Measurements from ENCODE around the gene LIPF.
A peak's percentile ranks its signal among the peaks of the same experiment; 100 is the strongest.
"Not testable (repeated sequence)": the region's sequence is repeated elsewhere in the genome, so short reads cannot be mapped to it uniquely, and the experiment has no call there.

Gene LIPF

DNA sequence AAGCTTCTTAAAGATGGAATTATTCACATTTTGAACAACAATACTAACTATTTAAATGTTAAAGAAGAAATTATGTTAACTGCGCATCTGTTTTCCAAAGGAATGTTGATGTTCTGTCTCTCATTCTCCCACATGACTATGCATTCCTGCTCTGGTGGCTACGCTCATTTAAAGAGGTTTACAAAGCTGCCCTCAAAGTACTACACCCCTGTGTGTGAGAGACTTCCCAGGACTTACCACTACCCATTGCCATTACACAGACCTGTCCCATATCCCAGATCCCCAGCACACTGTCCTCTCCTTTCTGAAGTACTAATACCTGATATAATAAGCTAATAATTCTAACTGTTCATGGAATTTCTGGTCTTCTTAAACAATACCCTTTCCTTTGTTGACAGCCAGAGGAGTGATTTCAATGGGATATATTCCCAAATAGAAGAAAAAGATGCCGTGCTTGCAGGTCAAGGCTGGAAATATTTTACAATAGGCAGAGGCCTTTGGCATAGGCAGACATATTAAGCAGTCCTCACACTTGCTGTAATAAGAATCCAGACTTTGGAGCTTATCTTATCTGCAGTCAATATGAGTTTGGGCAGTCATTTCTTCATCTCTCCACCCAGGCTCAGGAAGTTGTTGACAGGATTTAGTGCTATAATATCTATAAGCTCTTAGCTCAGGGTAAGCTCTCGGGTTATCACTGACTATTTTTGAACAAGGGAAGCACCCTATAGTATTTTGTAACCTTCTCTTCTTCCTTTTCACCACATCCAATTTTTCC is 12.2 kb downstream of the LIPF start:
- DNase-seq = no peak

- DNase-seq = no peak
Observed at GRCh38 chr10:88680958-88681357, 16.7 kb downstream of the LIPF start.

DNA sequence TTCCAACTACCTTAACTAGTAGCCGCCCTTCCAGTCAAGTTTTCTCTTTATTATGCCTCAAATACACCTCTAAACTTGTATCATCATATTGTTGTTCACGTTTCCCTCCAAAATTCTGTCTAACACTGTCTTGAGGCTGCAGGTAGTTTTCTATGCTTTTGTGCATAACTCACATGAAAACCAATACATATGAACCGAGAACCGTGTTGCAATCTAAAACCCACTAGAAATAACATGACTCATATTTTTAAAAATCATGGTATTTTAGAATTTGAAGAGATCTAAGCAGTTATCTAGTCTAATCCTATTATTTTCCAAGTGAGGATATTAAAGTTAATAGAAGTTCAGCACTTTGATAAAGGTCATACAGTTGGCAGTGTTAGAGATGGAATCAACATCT is 18.2 kb downstream of the LIPF start:
- no peak for DNase-seq

- no peak for DNase-seq
Observed at GRCh38 chr10:88687853-88688467, 23.7 kb downstream of the LIPF start.

DNA sequence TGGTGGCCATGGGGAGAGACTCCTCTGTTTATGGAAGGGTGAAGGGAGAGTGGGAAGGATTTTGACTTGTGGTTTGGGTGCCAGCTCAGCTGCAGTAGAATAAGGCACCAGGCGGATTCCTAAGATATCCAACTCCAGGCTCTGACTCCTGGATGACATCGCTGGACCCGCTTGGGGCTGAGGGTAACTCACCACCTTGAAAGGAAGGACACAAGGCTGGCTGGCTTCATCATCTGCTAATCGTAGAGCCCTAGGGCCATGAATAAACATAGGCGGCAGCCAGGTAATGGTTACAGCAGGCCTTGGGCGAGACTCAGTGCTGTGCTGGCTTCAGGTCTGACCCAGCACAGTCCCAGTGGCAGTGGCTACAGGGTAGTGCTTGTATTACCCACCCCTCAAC is 25.1 kb downstream of the LIPF start:
- DNase-seq = peak; percentile 15

GRCh38 chr10:88693392-88694020 is 29.3 kb downstream of the LIPF start:
- DNase-seq = no peak

DNA sequence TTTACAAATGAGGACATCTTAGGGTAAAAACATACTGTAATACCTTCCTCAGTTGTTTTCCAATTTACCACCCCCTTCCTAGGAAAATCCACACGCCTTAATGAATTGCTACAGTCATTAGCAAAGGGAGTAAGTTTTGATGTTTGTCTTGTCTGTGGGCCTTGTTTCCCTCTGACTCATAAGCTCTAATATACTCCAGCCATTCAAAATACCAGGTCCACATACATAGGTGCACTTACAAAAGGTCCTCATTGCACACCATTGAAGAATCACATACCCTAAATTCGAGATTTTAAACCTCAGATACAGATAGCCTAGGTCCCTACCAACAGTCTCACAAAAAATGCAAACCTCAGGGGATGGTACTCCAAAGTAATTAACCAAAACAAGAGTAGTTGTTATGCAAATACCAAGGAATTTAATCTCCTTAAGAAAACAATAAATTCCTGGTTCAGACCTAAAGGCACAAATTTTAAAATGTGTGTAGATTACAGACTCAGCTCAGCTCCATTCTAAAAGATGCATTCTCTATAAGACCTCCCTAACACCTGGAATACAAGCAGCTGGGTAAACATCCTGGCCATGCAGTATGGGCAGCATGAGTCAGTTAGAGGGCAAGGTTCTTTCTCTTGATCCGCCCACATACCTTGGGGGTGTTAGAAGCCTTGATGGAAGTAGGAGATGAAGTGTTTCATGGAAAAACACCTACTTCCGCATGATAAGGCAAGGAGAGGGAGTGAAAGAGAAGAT is 38.8 kb downstream of the LIPF start:
- DNase-seq = no peak

DNA sequence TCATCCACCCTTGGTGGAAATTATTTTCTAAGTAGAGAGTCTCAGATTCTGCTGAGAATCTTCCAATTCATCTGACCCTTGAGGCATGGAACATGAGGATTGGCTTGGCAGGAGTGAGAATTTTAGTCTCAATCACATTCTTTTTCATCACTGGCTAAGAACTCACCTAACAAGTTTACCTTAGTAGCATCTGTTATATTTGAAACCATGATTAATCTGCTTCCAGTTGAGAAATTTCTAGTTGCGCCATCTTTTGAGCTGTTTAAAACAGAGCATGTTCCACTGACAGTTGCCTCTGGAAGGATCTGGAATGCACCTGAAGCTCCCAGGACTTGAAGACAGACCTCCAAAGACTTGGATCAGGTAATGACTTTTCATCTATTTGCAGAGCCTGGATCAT is 41.7 kb downstream of the LIPF start, which contains the start of gene LIPK:
TSS of gene LIPK (plus strand) at position 292 of the 400 bp plus-strand sequence. CDS start 18,295 bp downstream, outside the sequence.
- DNase-seq = no peak

DNA sequence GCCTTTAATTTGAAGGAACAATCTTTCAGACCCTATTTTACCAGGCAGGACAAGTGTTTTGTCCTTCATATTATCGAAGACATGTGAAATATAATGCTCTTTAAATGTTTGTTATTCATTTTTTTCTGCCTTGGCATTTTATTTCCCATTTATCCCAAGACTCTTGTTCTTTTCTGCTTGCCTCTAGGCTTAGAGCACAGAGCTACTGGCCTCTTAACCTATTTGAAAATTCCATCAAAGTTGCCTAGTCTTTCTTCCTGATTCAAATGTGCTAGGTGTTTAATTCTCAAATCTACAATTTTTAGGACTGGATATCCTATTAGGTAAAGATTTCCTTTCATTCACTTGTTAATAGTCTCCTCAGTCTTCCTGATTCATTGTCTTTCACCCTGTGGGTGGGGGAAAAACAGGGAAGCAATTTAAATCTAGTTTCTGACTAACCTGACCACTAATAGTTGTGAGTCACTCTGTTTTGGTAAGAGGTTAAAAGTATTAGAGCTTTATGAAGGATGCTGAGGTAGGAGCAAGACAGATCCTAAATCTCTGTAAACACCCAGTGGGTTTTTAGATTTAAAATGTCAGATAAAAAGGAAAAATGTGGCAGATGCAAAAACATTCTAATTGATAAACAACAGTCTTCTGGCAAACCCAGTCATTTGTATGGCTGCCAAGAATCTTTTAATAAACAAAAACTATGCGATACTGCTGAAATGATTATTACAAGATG is 43.4 kb downstream of the LIPF start:
- DNase-seq = no peak

DNA sequence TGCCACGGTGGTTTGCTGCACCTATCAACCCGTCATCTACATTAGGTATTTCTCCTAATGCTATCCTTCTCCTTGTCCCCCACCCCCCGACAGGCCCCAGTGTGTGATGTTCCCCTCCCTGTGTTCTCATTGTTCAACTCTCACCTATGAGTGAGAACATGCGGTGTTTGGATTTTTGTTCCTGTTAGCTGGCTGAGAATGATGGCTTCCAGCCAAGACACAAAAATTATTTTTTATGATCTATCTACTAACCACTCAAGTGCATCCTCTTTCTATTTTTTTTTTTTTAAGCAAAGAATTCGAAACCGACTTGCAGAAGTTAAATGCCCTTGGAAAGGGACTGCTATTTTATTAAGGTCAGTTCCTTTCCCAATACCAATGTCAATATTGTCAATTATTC is 45.1 kb downstream of the LIPF start:
- DNase-seq = not testable (repeated sequence)

- DNase-seq = no peak
Observed at GRCh38 chr10:88715517-88715916, 51.3 kb downstream of the LIPF start.

GRCh38 chr10:88721392-88721791 is 57.1 kb downstream of the LIPF start:
- no peak for DNase-seq

GRCh38 chr10:88725798-88726197 is 61.6 kb downstream of the LIPF start:
- no peak for DNase-seq

GRCh38 chr10:88728107-88728763 is 64.0 kb downstream of the LIPF start:
- no peak for DNase-seq

Measured in CD4-positive, alpha-beta T cell treated with Interleukin-15 for 1 hour (primary cell).